Ishikawa (cell line): ENCODE results near the gene CMSS1.

ENCODE experiments used
- CEBPB ChIP-seq: IDR thresholded peaks from 2 replicates; pipeline ENCODE4 v1.6.1; 2012
- CREB1 ChIP-seq: IDR thresholded peaks from 2 replicates; pipeline ENCODE4 v1.6.1; 2012; ENCODE audit warnings: low read depth
- EGR1 ChIP-seq: IDR thresholded peaks from 2 replicates; pipeline ENCODE4 v1.6.1; 2012
- EP300 ChIP-seq: IDR thresholded peaks from 2 replicates; pipeline ENCODE4 v1.6.1; 2012; ENCODE audit warnings: borderline replicate concordance
- FOXM1 ChIP-seq: IDR thresholded peaks from 2 replicates; pipeline ENCODE4 v1.6.1; 2012; ENCODE audit warnings: low read depth, borderline replicate concordance
- MAX ChIP-seq: IDR thresholded peaks from 2 replicates; pipeline ENCODE4 v1.6.1; 2012
- NFIC ChIP-seq: IDR thresholded peaks from 2 replicates; pipeline ENCODE4 v1.6.1; 2012
- RAD21 ChIP-seq: IDR thresholded peaks from 2 replicates; pipeline ENCODE4 v1.6.1; 2012; ENCODE audit warnings: low read depth
- REST ChIP-seq: IDR thresholded peaks from 2 replicates; pipeline ENCODE4 v1.6.1; 2012; ENCODE audit warnings: low read depth, mild to moderate bottlenecking
- TAF1 ChIP-seq: IDR thresholded peaks from 2 replicates; pipeline ENCODE4 v1.6.1; 2012; ENCODE audit warnings: low read depth, mild to moderate bottlenecking
- TCF12 ChIP-seq: IDR thresholded peaks from 2 replicates; pipeline ENCODE4 v1.6.1; 2012; ENCODE audit warnings: low read depth
- TEAD4 ChIP-seq: IDR thresholded peaks from 2 replicates; pipeline ENCODE4 v1.6.1; 2012
- USF1 ChIP-seq: IDR thresholded peaks from 2 replicates; pipeline ENCODE4 v1.6.1; 2012
- YY1 ChIP-seq: IDR thresholded peaks from 2 replicates; pipeline ENCODE4 v1.6.1; 2012; ENCODE audit warnings: low read depth
- ZBTB7A ChIP-seq: IDR thresholded peaks from 2 replicates; pipeline ENCODE4 v1.6.1; 2012; ENCODE audit warnings: low read depth

The CMSS1 gene

DNA sequence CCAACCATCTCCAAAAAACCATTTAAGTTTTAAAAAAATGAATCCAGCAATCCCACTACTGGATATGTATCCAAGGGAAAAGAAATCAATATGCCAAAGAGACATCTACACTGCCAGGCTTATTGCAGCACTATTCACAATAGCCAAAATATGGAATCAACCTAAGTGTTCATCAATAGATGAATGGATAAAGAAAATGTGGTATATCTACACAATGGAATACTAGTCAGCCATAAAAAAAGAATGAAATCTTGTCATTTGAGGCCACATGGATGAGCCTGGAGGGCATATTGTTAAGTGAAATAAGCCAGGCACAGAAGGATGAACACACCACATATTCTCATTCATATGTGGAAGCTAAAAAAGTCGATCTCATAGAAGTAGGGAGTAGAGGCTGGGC is 160.6 kb downstream of the CMSS1 start:
- no peak for TF ChIP-seq TEAD4
- no peak for TF ChIP-seq MAX
- TF ChIP-seq NFIC = no peak

- no peak for TF ChIP-seq REST
- no peak for TF ChIP-seq MAX
- no peak for TF ChIP-seq TAF1
- no peak for TF ChIP-seq EP300
- no peak for TF ChIP-seq RAD21
- no peak for TF ChIP-seq CREB1
- no peak for TF ChIP-seq TCF12
- no peak for TF ChIP-seq NFIC
- TF ChIP-seq CEBPB = no peak
- no peak for TF ChIP-seq USF1
- no peak for TF ChIP-seq FOXM1
These were observed 162.9 kb downstream of the CMSS1 start for GRCh38 chr3:99980606-99981005.

GRCh38 chr3:99981138-99981537 is 163.5 kb downstream of the CMSS1 start:
- TF ChIP-seq RAD21 = no peak
- no peak for TF ChIP-seq MAX

- no peak for TF ChIP-seq CEBPB
- TF ChIP-seq CREB1 = no peak
- no peak for TF ChIP-seq ZBTB7A
These were observed 165.0 kb downstream of the CMSS1 start for GRCh38 chr3:99982650-99983049.

DNA sequence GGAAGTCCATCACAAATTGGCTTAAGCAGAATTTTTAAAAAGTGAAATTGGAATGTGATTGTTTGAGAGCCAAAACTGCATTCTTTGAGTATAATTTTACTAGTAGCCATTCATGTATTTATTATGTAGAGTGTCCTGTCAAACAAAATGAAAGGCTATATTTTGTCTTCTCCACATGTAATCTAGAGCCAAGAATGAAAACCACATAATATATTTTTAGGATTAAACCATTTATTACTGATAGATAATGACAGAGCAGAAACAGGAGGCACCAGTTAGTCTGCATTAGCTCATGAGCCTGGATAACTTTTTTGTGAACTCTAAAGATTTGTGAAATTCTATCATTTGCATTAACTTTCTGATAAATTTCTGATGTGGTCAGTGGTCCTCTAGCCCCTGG is 166.5 kb downstream of the CMSS1 start:
- TF ChIP-seq ZBTB7A (no peak), TCF12 (no peak), TAF1 (no peak), RAD21 (no peak), TEAD4 (no peak), YY1 (no peak), EP300 (no peak)

GRCh38 chr3:99984668-99985067 is 167.0 kb downstream of the CMSS1 start:
- TF ChIP-seq CREB1 (no peak), RAD21 (no peak), REST (no peak), EGR1 (no peak), TCF12 (no peak), TAF1 (no peak), MAX (no peak), FOXM1 (no peak), NFIC (no peak), USF1 (no peak), ZBTB7A (no peak), CEBPB (no peak), TEAD4 (no peak), EP300 (no peak), YY1 (no peak)

DNA sequence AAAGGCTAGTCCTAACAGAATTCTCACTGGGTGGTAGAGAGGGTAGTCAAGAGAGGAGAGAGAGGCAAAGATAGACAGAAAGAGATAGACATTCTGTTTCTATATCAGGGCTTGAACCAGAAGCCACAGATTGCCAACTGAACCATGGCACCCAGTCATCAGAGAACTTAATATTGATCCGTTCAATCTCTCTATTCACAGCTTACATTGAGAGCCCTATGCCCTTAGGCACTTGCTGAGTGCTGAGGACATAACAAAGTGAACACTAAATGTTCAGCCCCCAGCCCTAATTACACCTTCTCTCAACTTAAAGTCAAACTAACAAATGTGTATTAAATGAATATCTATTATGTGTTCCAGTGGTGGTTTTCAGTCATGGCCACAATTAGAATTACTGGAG is 172.5 kb downstream of the CMSS1 start:
- no peak for TF ChIP-seq USF1
- no peak for TF ChIP-seq TCF12
- no peak for TF ChIP-seq TEAD4
- TF ChIP-seq REST = no peak
- no peak for TF ChIP-seq NFIC
- TF ChIP-seq EP300 = no peak
- TF ChIP-seq YY1 = no peak
- TF ChIP-seq EGR1 = no peak
- no peak for TF ChIP-seq TAF1
- no peak for TF ChIP-seq RAD21
- TF ChIP-seq ZBTB7A = no peak
- TF ChIP-seq FOXM1 = no peak
